NK-92 (cell line): ENCODE results near the gene IRAG1.

Experiments used
- DNase-seq: peaks from one replicate; lab custom pipeline; 2025; ENCODE audit not compliant: unreplicated experiment; lab: John Stamatoyannopoulos, UW

The IRAG1 gene

DNA sequence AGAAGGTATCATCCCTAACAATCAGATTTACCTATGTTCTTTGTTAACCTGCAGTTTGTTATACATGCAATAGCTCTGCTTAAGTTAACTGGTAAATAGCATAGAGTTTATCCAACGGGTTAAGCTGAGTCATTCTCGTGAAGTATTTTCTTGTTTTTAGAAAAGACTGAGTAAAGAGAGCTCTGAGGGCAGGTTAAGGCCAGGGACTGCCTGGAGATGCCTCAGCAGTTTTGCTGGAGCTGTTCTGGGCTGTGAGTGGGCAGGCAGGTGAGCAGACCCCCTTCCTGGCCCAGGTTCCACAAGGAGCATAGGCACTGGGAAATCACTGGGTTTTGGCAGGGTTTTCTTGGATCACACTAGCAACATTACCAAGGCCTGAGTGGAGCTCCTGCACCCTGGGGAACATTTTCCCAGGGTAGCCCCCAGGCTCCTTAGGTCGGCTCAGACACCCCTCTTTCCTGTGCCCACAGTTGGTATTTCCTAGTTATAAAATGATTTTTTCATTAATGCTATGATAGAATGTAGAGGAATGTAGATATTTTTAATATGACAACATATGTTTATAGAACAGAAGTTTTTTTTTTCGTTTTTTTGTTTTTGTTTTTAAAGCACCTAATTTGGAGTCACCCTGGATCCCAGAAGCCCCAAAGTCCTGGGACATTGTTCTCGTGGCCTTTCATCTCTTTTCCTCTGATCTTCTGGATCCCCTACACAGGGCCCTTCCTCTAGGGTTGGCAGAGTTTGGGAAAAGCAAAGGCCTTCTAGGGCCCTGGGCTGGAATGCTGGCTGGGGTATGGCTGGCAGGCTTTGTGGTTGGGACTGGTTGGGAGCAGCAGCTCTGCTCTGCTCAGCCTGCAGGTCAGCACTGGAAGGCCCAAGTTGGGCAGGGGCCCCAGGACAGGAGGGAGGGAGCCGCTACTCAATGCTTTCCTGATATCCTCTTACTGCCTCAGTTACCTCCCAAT, 26.7 kb downstream of the IRAG1 start:
- no peak for DNase-seq

DNA sequence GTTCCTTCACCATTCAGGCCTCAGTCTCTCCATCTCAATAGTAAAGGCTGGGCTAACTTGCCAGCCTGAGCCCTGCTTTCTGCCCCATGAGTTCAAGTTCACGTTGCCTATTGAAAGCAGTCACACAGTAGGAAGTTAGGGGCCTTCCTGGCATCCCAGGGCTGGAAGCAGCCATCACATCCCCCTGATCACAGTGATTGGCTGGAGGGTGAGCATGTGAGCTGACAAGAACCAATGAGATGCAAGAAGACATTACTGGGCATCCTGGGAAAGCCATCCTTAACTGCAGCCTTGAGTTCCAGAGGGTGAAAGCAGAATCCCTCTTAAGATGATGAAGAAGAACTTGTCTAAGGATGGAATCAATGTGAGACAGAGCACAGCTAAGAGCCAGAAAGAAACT, 29.1 kb downstream of the IRAG1 start:
- DNase-seq: no peak

DNA sequence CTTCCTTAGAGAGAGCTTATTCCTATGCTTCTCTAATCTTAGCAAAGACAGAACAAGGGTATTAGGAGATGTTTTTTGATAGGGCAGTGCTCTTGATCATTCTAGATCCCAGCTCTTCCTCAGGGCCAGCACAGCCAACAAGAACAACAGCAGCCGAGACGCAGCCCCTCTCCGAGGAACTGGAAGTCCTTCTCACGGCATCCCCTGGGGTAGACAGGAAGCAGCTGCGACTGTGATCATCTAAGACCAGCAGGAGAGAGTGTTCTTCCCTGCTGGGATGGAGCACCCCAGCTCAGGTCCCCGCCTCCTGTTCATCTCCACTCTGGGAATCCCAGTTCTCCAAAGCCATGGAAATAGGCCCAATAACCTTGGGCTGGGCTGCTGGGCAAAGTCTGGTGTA, 29.6 kb downstream of the IRAG1 start:
- no peak for DNase-seq

DNA sequence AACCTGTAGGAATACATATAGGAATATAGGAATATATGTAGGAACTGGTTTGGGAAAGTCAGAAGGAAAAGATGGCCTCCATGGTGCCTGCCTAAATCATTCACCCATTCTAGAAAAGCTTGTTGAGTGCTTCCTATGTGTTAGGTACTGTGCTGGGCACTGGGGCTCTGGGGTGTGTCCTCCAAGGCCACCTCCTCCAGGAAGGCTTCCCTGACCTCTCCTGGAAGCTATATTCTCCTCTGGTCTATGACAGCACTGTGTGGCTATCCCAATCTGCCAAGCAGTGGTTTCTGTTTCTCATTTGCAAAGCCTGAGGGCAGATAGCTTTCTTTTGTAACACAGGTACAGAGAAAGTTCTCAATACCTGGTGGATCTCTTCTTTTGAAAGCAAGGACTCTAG, 30.2 kb downstream of the IRAG1 start:
- DNase-seq: no peak

DNA sequence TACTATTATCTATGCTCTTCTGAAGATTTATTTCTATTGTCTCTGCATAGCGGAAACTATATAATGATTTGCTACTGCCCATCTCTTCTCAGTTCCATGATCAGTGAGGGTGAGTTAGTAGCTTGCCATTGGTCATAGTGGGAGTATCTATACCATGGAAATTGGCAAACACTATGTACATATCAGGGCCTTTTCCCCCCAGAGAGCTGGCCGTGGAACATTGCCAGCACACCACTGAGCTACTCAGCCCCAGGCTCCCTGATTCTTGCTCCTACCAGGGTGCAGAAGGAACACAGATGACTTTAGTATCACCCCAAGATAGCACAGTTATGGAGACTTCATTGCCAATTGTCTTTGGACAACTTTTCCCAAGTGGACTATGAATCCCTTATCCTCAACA, 33.2 kb downstream of the IRAG1 start:
- no peak for DNase-seq

DNA sequence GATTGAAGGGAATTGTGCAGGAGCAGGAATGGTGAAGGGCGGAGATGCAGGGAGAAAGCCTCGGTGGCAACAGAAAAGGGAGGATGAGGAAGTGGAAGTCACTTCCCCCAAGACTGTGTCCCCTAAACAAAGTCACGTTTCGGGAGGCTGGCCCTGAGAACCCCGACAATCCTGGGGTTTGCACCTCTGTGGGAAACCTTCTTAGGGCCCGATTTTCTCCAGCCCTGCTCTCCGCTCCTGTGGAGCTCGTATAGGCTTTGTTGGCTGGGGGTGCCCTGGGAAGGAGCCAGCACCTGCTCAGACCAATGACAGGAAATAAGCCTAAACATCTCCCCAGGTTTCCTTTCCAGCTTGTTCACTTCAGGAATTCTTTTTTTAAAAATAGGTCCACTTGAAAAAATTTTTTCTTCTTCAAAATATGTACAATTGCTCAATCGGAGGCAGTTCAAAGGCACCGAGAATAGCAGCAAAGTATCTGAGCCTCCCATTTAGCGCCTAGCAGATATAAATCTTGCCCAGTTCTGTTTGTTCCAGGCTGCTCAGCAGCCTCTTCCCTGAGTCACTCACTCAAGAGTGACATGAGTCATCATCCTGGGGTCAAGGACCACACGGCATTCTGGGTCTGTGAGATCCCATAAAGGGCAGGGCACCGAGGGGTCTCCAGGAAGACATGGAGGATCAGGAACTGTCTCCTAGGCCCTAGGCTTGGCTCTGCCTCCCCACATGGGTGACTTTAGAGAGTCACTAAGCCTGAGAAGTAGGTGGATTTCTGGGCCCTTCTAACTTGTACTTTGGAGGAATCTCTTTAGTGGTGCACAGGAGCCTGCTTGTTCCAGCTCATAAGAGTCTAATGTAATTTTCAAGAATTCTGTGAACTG, 34.0 kb downstream of the IRAG1 start:
- no peak for DNase-seq

DNA sequence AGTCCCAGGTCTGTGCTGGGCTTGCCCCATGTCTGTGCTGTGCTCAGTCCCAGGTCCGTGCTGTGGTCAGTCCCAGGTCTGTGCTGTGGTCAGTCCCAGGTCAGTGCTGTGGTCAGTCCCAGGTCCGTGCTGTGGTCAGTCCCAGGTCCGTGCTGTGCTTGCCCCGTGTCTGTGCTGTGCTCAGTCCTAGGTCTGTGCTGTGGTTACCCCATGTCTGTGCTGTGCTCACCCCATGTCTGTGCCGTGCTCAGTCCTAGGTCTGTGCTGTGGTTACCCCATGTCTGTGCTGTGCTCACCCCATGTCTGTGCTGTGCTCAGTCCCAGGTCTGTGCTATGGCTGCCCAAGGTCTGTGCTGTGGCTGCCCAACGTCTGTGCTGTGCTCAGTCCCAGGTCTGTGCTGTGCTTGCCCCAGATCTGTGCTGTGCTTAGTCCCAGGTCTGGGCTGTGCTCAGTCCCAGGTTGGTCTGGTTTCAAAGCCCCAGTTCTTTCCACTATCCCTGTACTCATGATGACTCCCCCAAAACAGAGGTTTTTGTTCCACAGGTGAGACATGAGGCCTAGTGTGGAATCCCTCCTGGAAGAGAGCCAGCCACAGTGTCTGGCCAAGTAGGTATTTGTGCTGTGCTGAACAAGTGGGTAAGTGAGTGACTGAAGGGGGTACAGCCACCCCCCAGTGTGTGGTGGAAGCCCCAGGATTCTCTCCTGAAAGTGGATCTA, 34.8 kb downstream of the IRAG1 start:
- DNase-seq: no peak

DNA sequence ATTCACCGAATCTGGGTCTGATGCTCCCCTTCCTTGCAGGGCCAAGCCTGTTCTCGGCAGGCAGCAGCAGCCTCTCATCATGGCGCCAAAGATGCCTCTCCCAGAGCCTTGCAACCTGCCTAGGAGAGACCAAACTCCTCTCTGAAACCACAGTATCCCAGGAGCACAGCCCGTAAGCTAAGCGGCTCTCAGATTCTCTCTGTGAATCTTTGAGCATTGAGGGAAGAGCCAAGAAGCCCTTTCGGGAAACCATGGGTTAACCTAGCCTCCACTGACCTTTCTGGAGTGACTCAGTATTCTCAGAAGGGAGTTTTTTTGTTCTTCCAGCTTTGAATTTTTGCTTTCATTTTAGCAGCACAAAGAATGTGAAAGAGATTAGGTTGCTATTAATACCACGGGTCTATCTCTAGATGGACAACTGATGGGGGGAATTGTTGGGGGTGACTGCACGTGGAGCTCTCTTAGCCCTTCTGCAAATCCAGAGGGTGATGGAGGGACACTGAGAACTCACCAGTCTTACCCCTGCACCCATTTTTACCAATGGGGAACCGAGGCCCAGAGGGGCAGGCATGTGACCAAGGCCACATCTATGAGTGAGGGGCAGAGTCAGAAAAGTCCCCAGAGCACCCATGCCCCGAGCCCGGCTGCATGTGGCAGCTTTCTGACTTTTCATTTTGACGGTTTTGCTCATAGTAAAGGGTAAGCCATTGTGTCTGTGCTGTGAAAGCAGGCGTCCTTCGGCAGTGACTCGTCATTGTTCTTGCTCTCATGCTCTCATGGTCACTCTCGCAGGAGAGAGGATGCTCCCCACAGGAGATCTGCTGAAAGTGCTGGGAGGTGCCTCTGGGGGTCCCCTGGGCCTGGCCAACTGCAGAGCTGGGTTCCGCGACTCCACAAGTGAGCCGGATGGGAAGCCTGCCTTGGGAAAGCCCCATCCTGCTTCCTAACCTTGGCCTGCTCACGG, 36.0 kb downstream of the IRAG1 start:
- no peak for DNase-seq

DNA sequence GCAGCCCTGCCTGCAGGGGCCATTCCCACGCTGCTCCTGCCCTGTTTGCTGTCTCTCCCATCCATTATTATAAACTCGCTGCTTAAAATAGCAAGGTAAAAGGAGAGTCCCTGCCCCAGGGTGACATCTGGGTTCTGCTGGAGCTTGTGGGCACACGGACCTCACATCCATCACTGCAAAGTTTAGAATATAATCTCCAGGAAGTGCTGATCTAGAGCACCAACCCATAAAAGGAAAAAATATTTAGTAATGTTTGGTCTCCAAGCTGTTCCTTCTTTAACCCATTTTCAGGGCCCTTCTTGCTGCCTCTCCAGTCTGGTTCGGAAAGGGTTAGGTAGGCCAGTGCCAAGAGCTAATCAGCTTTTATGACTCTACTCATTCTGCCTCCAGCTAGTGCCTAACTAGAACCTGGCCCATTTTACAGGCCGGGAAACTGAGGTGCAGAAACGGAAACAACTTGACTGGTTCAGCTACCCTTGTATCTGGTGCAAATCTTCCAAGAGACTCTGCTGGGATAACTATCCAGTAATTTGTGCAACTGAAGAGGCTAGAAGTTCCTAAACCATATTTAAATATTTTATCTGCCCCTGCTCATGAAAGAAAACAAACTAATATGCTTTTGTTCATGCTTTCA, 37.5 kb downstream of the IRAG1 start:
- no peak for DNase-seq

DNA sequence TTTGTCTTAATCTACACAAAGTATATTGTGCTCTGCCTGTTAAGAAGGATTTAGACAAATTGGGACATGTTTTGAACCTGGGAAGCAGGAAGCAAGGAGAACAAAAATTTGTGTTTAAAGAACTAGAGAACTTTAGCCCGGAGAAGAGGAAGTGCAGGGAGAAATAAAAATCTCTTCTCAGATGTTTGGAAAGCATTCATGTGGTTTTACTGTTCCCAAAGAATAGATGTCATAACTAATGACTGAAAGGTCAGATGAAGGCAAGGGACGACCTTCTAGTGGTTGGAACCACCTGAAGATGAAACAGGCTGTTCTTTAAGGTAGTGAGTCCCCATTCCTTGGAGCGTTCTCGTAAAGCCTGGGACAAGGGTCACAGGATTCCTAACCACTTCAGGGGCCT, 38.3 kb downstream of the IRAG1 start:
- no peak for DNase-seq

DNA sequence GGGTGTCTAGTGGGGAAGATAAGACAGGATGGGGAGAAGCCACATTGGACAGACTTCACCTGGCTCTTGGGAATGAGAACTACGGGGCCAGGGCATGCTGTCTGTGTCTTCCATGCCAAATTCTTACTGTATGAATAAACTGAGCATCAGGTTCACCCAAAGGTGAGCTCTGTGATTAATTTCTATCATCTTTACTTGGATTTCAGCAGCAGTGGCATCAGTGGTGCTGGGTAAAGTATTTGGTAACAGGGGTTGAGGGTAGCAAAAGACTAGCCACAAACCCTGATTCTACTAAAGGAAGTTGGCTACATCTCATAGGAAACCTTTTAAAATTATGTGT, 38.8 kb downstream of the IRAG1 start:
- no peak for DNase-seq

DNA sequence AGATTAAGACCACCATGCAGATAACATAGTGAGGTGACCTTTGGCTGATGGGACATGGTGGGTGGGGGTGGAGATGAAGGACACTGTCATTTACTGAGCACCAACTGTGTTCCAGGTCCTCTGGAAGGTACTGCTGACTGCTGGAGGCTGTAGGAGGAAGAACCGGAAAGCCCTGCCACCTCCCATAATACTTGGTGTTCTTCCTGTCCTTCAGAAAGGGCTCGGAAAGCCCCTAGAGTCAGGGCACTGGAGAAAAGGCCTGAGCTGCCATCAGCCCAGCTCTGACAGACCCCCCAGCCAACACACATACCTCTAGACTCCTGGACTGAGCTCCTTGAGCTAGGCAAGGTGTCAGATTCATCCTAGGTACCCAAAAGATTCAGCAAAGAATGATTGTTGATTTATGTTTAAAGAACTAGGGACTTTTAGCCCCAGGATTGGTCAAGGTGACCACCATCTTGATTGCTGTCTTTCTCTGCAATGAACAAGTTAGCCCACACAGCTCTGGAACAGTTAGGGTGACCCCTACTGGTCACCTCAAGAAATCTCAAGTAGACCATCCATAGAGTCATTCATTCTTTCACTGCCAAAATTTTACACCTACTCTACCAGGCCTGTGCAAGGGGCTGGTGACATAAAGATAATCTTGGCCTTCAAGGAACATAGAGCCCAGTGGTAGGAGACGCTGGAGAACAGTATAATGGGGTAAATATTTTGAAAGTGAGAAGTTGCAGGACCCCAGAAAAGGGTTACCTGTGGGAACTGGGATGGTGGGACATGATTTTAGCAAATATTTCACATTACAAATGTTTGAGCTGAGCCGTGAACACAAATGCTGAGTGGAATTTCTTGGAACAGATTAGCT, 39.4 kb downstream of the IRAG1 start:
- DNase-seq: no peak

DNA sequence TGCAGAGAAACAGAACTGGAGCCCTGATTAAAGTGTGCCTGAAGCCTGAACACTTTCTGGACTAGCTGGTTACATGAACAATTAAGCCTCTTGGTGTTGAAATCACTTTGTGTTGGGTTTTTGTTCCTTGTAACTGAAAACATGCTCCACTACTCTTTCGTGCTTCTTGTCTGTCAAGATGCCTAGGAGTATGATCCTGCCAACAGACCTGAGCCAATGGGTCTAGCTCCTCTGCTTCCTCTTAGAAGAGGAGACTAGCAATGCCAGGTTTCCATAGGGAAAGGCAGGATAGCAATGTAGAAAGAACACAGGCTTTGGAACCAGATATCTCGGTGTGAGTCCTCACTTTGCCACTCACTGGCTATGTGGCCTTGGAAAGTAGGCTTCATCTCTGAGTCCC, 40.3 kb downstream of the IRAG1 start:
- no peak for DNase-seq

DNA sequence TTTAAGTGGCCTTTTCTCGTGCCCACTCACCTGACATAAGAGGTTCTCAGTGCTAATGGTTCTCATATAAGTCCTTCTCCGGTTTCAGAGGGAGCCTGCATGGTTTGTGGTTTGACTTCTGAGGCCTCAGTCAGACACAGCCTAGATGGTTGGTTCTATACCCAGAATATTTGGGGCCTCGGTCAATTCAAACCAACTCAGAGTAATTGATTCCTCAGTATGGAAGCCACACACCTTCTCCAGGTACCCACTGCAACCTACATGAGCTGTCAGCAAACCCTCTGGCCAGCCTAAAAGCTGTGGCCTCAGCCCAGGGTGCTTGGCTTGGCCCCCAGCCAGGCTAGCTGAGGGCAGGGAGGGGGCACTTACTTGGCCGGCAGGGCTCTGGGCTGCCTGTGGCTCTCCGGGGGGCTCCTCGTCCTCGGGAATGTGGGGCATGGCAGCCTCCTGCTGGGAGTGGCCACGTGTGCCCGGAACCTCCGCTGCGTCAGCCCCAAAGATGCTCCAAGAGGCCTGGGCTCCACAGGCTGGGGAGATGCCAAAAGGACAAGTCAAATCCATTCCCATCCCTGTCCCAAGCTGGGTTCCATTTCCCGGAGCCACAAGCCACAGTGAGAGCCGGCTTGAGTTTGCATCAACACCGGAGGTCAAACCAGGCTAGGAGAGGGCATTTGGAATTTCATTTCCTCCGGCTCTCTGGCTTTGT, 41.7 kb downstream of the IRAG1 start:
- no peak for DNase-seq

DNA sequence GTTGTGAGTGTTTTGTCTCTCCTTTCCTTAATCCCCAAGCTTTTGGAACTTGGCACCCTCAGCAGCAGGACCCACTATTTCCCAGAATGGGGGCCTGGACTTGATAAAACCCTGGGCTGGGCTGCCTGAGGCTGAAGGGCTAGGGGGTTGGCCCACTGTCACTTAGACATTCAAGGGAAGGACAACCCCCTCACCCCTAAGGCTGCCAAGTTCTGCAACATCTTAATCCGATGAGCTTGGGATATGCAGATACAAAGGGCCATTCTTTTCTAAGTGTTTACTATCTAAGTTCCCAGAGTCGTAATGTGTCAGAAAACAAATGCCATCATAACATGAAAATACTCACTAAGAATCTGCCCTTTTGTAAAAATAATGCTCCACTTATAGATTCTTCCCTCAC, 42.9 kb downstream of the IRAG1 start:
- DNase-seq: no peak

DNA sequence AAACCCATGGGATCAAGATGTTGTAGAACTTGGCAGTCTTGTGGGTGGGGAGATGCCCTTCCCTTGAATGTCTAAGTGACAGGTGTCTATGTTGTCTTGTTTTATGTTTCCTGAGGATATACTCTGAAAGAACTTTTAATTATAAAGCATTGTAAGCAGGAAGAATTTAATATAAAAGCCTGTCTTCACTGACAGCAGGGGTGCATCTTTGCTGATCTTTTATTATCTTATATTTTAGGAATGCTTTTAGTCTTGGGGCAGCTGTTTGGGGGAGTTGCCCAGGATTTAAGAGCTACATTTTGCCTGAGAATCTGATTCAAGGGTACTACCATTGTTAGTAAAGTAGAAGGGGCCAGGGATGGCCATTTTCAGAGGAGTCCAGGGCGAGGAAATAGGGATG, 43.4 kb downstream of the IRAG1 start:
- no peak for DNase-seq

DNA sequence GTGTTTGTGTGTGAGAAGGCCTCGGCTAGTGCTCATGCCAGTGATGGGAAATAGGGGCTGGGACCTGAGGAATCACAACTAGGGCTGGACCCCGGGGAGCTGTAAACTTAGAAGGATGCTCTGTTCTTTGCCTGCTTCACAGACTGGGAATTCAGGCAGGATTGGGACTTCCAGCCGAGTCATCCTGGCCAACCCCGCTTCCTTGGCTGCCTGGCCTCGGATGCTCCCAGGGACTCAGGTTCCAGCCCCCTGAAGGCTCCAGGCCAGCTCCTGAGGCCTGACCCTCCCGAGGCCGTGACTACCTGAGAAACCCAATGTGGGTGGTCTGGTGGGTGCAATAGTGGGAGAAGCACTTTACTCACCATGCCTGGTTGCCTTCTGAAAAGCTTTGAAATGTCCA, 44.7 kb downstream of the IRAG1 start:
- DNase-seq: no peak

DNA sequence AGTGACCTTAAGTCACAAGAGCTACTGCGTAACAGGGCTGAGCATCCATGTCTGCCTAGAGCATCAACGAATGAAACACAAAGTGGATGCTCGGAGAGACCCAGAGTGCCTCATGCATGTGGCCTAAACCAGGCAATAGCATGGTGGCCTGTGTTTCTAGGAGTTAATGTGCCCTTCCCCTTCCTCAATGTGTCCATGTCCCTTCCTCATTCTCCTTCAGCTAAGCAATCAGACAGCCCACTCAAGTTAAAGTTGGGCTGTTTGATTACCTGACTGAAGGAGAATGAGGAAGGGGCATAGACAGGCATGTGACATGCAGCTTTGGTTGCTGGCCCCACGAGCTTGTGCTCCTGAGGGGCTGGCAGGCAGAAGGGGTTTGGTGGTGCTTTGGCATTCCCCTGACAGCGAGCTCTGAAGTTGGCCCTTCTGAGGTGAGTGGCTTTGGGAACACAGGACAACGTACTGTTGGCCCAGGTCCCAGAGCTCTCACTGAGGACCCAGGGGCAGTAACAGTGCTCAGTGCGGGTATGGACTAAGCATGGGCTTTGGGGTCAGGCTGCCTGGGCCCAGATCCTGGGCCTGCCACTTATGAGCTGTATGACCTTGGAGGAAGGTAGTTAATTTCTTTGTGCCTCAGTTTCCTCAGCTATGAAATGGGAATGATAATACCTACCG, 46.7 kb downstream of the IRAG1 start:
- DNase-seq: no peak
